Testis (tissue), 2 donors: ENCODE results near the gene REG1A.

ENCODE experiments used
- POLR2A ChIP-seq: fragments of 450-650 bp; IDR thresholded peaks from one replicate; pipeline ENCODE4 v1.6.1; 2017; ENCODE audit warnings: antibody characterized with exemption, mild to moderate bottlenecking, moderate library complexity
- TF ChIP-seq, protein P1 (sequence below), 3 experiments: fragments of 450-650 bp in 2 of 3; fragments of 200-600 bp in 1 of 3; sonication (generic) in 1 of 3; IDR thresholded peaks; one replicate each; pipeline ENCODE4 v1.5.1; 2016 to 2019; ENCODE audit warnings: antibody characterized with exemption in 3 of 3, mild to moderate bottlenecking in 2 of 3, moderate library complexity in 1 of 3

GRCh38 chr2:79083597-79084251 is 36.6 kb upstream of the REG1A start:
- TF ChIP-seq, protein P1, sequence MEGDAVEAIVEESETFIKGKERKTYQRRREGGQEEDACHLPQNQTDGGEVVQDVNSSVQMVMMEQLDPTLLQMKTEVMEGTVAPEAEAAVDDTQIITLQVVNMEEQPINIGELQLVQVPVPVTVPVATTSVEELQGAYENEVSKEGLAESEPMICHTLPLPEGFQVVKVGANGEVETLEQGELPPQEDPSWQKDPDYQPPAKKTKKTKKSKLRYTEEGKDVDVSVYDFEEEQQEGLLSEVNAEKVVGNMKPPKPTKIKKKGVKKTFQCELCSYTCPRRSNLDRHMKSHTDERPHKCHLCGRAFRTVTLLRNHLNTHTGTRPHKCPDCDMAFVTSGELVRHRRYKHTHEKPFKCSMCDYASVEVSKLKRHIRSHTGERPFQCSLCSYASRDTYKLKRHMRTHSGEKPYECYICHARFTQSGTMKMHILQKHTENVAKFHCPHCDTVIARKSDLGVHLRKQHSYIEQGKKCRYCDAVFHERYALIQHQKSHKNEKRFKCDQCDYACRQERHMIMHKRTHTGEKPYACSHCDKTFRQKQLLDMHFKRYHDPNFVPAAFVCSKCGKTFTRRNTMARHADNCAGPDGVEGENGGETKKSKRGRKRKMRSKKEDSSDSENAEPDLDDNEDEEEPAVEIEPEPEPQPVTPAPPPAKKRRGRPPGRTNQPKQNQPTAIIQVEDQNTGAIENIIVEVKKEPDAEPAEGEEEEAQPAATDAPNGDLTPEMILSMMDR (IDR thresholded peaks at IDR 0.05), result no peak
- no peak for TF ChIP-seq POLR2A
